Neuronal stem cell (in vitro differentiated cells): Measurements from ENCODE around the gene TMA7B.

Experiments
- DNase-seq: peaks from one replicate; pipeline ENCODE4 v3.0.0-alpha.2; 2013; ENCODE audit warnings: low spot score
- H2AFZ ChIP-seq: one replicate; pipeline ENCODE4 v1.6.1; 2013; ENCODE audit warnings: mild to moderate bottlenecking, low read length, inconsistent platforms
- H2AK5ac ChIP-seq: 2 replicates; pipeline ENCODE4 v1.6.1; 2013; ENCODE audit warnings: low read depth, mild to moderate bottlenecking, inconsistent platforms, low read length, moderate library complexity, mixed read lengths
- H2BK120ac ChIP-seq: 2 replicates; pipeline ENCODE4 v1.6.1; 2013; ENCODE audit warnings: low read depth, mild to moderate bottlenecking, inconsistent platforms, low read length, moderate library complexity, mixed read lengths
- H2BK12ac ChIP-seq: one replicate; pipeline ENCODE4 v1.6.1; 2013; ENCODE audit warnings: low read length, inconsistent platforms
- H2BK15ac ChIP-seq: 2 replicates; pipeline ENCODE4 v1.6.1; 2013; ENCODE audit warnings: mild to moderate bottlenecking, low read length, inconsistent platforms, mixed read lengths
- H2BK5ac ChIP-seq: one replicate; pipeline ENCODE4 v1.6.1; 2013; ENCODE audit warnings: inconsistent platforms, mild to moderate bottlenecking, low read length, moderate library complexity
- H3K14ac ChIP-seq: one replicate; pipeline ENCODE4 v1.6.1; 2013; ENCODE audit warnings: low read length, inconsistent platforms
- H3K18ac ChIP-seq: 2 replicates; pipeline ENCODE4 v1.6.1; 2013; ENCODE audit warnings: low read length, inconsistent platforms
- H3K23ac ChIP-seq: 2 replicates; pipeline ENCODE4 v1.6.1; 2013; ENCODE audit warnings: low read depth, mild to moderate bottlenecking, mixed read lengths, low read length, inconsistent platforms; ENCODE audit not compliant: poor library complexity
- H3K27ac ChIP-seq: replicated peaks from 3 replicates; pipeline ENCODE4 v1.5.1; 2013; ENCODE audit warnings: low read length, inconsistent platforms
- H3K27me3 ChIP-seq, 3 experiments: 2 replicates each; pipeline ENCODE4 v1.6.1; 2013; ENCODE audit warnings: low read length in 3 of 3, mild to moderate bottlenecking in 2 of 3, inconsistent platforms in 1 of 3, low read depth in 1 of 3, mixed read lengths in 1 of 3, moderate library complexity in 1 of 3; ENCODE audit not compliant: control insufficient read depth in 3 of 3, insufficient read depth in 3 of 3
- H3K36me3 ChIP-seq, 2 donors: replicated peaks in 1 of 2; 2 replicates each; pipeline ENCODE4 v1.6.1; 2013; ENCODE audit warnings: low read length in 2 of 2; ENCODE audit not compliant: control insufficient read depth in 2 of 2, insufficient read depth in 2 of 2
- H3K4ac ChIP-seq: 2 replicates; pipeline ENCODE4 v1.6.1; 2013; ENCODE audit warnings: inconsistent platforms, mild to moderate bottlenecking, low read length, moderate library complexity
- H3K4me1 ChIP-seq, 2 donors: 1 replicate in 1 of 2; 2 replicates in 1 of 2; pipeline ENCODE4 v1.6.1; 2013; ENCODE audit warnings: low read length in 2 of 2, low read depth in 1 of 2; ENCODE audit not compliant: control insufficient read depth in 2 of 2, insufficient read depth in 1 of 2
- H3K4me2 ChIP-seq: one replicate; pipeline ENCODE4 v1.6.1; 2013; ENCODE audit warnings: mild to moderate bottlenecking, low read length, inconsistent platforms; ENCODE audit not compliant: insufficient read depth, poor library complexity, severe bottlenecking
- H3K4me3 ChIP-seq, 2 donors: 2 replicates each; pipeline ENCODE4 v1.5.1; 2013; ENCODE audit warnings: low read length in 2 of 2, mild to moderate bottlenecking in 2 of 2, inconsistent platforms in 1 of 2, moderate library complexity in 1 of 2
- H3K79me1 ChIP-seq: one replicate; pipeline ENCODE4 v1.6.1; 2013; ENCODE audit warnings: low read depth, mild to moderate bottlenecking, inconsistent platforms, low read length, moderate library complexity
- H3K9ac ChIP-seq: one replicate; pipeline ENCODE4 v1.6.1; 2013; ENCODE audit warnings: mild to moderate bottlenecking, low read depth, low read length, inconsistent platforms; ENCODE audit not compliant: poor library complexity
- H3K9me3 ChIP-seq, 2 donors: replicated peaks in 1 of 2; 2 replicates each; pipeline versions ENCODE3 to v1.6.1; 2013; ENCODE audit warnings: low read length in 2 of 2, mild to moderate bottlenecking in 2 of 2, inconsistent platforms in 1 of 2, low read depth in 1 of 2, mixed read lengths in 1 of 2, moderate library complexity in 1 of 2; ENCODE audit not compliant: control insufficient read depth in 2 of 2, insufficient read depth in 1 of 2
- H4K8ac ChIP-seq: one replicate; pipeline ENCODE4 v1.6.1; 2013; ENCODE audit warnings: low read depth, mild to moderate bottlenecking, inconsistent platforms, low read length, moderate library complexity
- H4K91ac ChIP-seq: one replicate; pipeline ENCODE4 v1.6.1; 2013; ENCODE audit warnings: low read length, low read depth, mild to moderate bottlenecking, inconsistent platforms; ENCODE audit not compliant: poor library complexity
- WGBS, 2 donors: extraction: QIAGEN DNeasy Blood & Tissue Kit; methylation state at CpG; one replicate each; pipeline ENCODE4 v1.1.7; 2013; ENCODE audit warnings: missing lambda C conversion rate in 2 of 2, mixed read lengths in 1 of 2; ENCODE audit not compliant: insufficient read length in 2 of 2, insufficient replicate concordance in 1 of 2; ENCODE audit errors: extremely low coverage in 2 of 2; 5-methylcytosine and 5-hydroxymethylcytosine counted together

The TMA7B gene

DNA sequence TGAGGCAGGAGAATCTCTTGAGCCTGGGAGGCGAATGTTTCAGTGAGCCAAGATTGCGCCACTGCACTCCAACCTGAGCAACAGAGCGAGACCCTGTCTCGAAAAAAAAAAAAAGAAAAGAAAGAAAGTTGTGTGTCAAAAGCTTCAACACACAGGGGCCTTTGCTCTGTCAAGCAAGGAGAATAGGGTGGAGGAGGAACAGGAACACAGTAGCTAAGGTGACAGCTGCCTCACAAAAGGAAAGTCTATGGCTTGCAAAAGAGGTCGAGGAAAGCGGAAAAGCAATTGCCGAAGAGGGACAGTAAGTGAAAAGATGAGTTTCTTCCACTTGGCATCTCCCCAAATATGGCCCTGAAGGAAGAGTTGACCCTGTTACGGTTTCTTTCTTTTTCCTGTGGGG is 26.5 kb upstream of the TMA7B start:
- Histone ChIP-seq H4K8ac (no peak overlapping the region), H3K4me1 (peaks cover 0 to 12% of the 10 kb centered on the region in 2 donors), H2BK12ac (no peak overlapping the region), H2AK5ac (no peak overlapping the region), H3K9me3 (no peaks in the 10 kb centered on the region), H3K4ac (no peak overlapping the region), H3K23ac (no peak overlapping the region), H3K27me3 (peaks cover 0 to 18% (median 3%) of the 10 kb centered on the region in 3 experiments), H3K27ac (no peak overlapping the region), H3K79me1 (no peaks in the 10 kb centered on the region), H2BK5ac (no peak overlapping the region), H3K18ac (no peak overlapping the region), H3K9ac (no peak overlapping the region), H4K91ac (no peak overlapping the region), H3K4me3 (no peak overlapping the region), H3K14ac (no peak overlapping the region), H3K36me3 (no peaks in the 10 kb centered on the region), H2AFZ (no peak overlapping the region), H2BK15ac (no peak overlapping the region), H3K4me2 (no peak overlapping the region), H2BK120ac (no peak overlapping the region)
- no CpG with 5 or more reads among the region's 8 CpGs for WGBS, 2 donors
- no peak for DNase-seq

DNA sequence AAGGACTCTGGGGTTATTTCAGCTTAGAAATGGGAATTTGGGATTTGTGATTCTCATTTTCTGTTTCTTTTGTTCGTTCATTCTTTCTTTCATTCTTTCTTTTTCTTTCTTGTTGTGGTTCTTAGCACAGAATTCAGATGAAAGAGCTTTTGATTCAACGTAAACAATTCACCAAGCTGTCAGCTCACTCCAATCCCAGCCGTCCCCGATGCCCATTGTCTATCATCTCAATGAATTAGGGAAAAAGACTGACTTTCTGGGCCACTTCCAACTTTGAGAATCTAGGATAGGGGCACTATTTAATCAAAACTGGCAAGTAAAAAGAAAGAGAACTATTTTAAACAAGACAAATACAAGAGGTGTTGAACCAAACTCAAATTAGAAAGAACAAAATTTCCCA is 25.1 kb upstream of the TMA7B start:
- Histone ChIP-seq H3K4ac (no peak overlapping the region), H3K9ac (no peak overlapping the region), H2BK120ac (no peak overlapping the region), H2BK5ac (no peak overlapping the region), H3K9me3 (no peaks in the 10 kb centered on the region), H3K23ac (no peak overlapping the region), H4K8ac (no peak overlapping the region), H3K27ac (no peak overlapping the region), H3K36me3 (no peaks in the 10 kb centered on the region), H2BK12ac (no peak overlapping the region), H2BK15ac (no peak overlapping the region), H3K4me1 (peaks cover 0 to 12% of the 10 kb centered on the region in 2 donors), H3K4me3 (no peak overlapping the region), H3K14ac (no peak overlapping the region), H2AK5ac (no peak overlapping the region), H3K4me2 (no peak overlapping the region), H3K18ac (no peak overlapping the region), H3K79me1 (no peaks in the 10 kb centered on the region), H2AFZ (no peak overlapping the region), H4K91ac (no peak overlapping the region), H3K27me3 (peaks cover 0 to 18% (median 3%) of the 10 kb centered on the region in 3 experiments)
- no CpG with 5 or more reads among the region's 4 CpGs for WGBS, 2 donors
- no peak for DNase-seq

DNA sequence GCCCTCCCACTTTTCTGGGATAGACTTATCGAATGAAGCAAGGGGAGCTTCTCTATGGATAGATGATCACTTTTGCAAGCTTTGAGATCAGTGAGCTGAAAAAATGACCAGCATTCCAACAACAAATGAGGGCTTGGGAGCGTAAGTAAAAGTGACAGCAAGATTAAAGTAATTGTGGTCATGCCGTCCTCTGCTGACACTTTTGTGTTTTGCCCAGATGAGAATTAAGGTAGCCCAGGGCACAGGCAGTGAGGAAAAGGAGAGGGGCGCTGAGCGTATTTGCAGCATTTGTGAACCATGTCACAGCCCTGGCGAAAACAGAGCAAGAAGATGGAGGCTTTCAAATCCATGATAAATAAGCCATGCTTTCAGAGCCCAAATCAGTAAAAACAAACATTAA is 24.6 kb upstream of the TMA7B start:
- Histone ChIP-seq H3K36me3 (no peaks in the 10 kb centered on the region), H2AK5ac (no peak overlapping the region), H3K4me3 (no peak overlapping the region), H4K91ac (no peak overlapping the region), H2BK5ac (no peak overlapping the region), H3K4me1 (peaks cover 0 to 12% of the 10 kb centered on the region in 2 donors), H2AFZ (no peak overlapping the region), H3K14ac (no peak overlapping the region), H3K27me3 (peaks cover 0 to 18% (median 3%) of the 10 kb centered on the region in 3 experiments), H3K23ac (no peak overlapping the region), H4K8ac (no peak overlapping the region), H3K9me3 (no peaks in the 10 kb centered on the region), H3K4ac (no peak overlapping the region), H2BK15ac (no peak overlapping the region), H3K4me2 (no peak overlapping the region), H3K18ac (no peak overlapping the region), H3K27ac (no peak overlapping the region), H2BK12ac (no peak overlapping the region), H2BK120ac (no peak overlapping the region), H3K9ac (no peak overlapping the region), H3K79me1 (no peaks in the 10 kb centered on the region)
- no peak for DNase-seq
- no CpG with 5 or more reads among the region's 6 CpGs for WGBS, 2 donors

DNA sequence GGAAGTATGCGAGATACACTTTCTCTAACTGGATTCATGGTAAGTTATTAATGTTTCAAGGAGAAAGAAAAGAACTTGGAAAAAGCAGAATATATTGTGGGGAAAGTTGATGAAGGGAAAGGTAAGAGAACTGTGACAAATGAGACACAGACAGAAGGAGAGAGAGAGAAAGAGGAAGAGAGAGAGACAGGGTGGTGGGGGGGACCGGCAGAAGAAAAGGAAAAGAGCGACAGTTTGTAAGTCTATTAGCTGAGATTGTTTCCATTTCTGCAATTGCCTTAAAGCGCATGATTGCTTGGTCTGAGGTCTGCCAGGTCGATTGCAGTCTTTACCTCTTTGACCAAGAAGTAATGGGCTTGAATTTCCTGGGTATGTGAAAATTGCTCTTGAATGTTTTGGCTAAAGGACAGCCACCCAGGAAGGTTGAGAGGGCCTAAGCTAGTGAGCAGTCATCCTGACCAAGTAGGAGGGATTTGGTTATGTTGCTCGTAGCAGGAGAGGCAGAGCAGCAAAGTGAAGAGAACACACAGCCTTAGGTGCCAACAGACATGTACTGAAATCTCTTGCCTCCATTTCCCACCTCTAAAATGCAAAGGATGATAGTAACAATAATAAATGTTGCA is 23.6 kb upstream of the TMA7B start:
- Histone ChIP-seq H3K4me3 (no peak overlapping the region), H2BK15ac (no peak overlapping the region), H2AK5ac (no peak overlapping the region), H3K27me3 (peaks cover 0 to 18% (median 0%) of the 10 kb centered on the region in 3 experiments), H3K27ac (no peak overlapping the region), H3K36me3 (no peaks in the 10 kb centered on the region), H3K9me3 (no peaks in the 10 kb centered on the region), H3K4me1 (peaks cover 0 to 12% of the 10 kb centered on the region in 2 donors), H2BK5ac (no peak overlapping the region), H2BK12ac (no peak overlapping the region), H3K23ac (no peak overlapping the region), H3K18ac (no peak overlapping the region), H2AFZ (no peak overlapping the region), H3K4ac (no peak overlapping the region), H4K8ac (no peak overlapping the region), H4K91ac (no peak overlapping the region), H2BK120ac (no peak overlapping the region), H3K14ac (no peak overlapping the region), H3K79me1 (no peaks in the 10 kb centered on the region), H3K4me2 (no peak overlapping the region), H3K9ac (no peak overlapping the region)
- no CpG with 5 or more reads among the region's 6 CpGs for WGBS, 2 donors
- DNase-seq, result no peak
